Body of pancreas (tissue), 4 donors: ENCODE measurements around the gene POM121L2. TPM values are rescaled to one million over a fixed set of nuclear protein-coding genes. Genes with fewer than 3 reads are reported as not detected.
A peak's percentile ranks its signal among the peaks of the same experiment; 100 is the strongest.

ENCODE experiments used
- ATAC-seq: fragments of 150-250 bp; one replicate; pipeline ENCODE4 v1.9.1; 2016
- DNase-seq, 4 donors: peaks; one replicate each; pipeline ENCODE4 v3.0.0-alpha.2; 2019
- H3K27ac ChIP-seq, 4 donors: fragments of 200-600 bp; sonication (generic); 1 replicate in 3 of 4; 2 replicates in 1 of 4; pipeline versions ENCODE4 v1.5.1 to v1.6.1; 2016 to 2019; ENCODE audit warnings: mild to moderate bottlenecking in 1 of 4, mixed read lengths in 1 of 4, moderate library complexity in 1 of 4
- H3K27me3 ChIP-seq, 2 donors: fragments of 200-600 bp; sonication (generic); one replicate each; pipeline ENCODE4 v1.6.0; 2016; ENCODE audit warnings: mild to moderate bottlenecking in 1 of 2
- H3K36me3 ChIP-seq, 2 donors: fragments of 200-600 bp; sonication (generic); replicated peaks in 1 of 2; 2 replicates each; pipeline ENCODE4 v1.5.1; 2016; ENCODE audit warnings: low read depth in 2 of 2; ENCODE audit not compliant: insufficient read depth in 1 of 2
- H3K4me1 ChIP-seq: fragments of 200-600 bp; sonication (generic); one replicate; pipeline ENCODE4 v1.6.0; 2016
- H3K4me3 ChIP-seq, 2 donors: fragments of 200-600 bp; sonication (generic); 1 replicate in 1 of 2; 2 replicates in 1 of 2; pipeline ENCODE4 v1.5.1; 2016 to 2019
- H3K9me3 ChIP-seq, 3 donors: fragments of 200-600 bp; sonication (generic); 1 replicate in 2 of 3; 2 replicates in 1 of 3; pipeline ENCODE4 v1.5.1; 2016
- CTCF ChIP-seq, 7 experiments: fragments of 450-650 bp in 4 of 7; fragments of 200-600 bp in 3 of 7; sonication (generic) in 3 of 7; IDR thresholded peaks; one replicate each; pipeline ENCODE4 v1.5.1; 2016 to 2019; ENCODE audit warnings: antibody characterized with exemption in 7 of 7
- POLR2A ChIP-seq, 3 donors: fragments of 450-650 bp; IDR thresholded peaks; one replicate each; pipeline ENCODE4 v1.6.1; 2016; ENCODE audit warnings: antibody characterized with exemption in 3 of 3, mild to moderate bottlenecking in 2 of 3
- WGBS, 2 donors: methylation state at CpG; one replicate each; pipeline ENCODE4 v1.1.5; 2017; 5-methylcytosine and 5-hydroxymethylcytosine counted together
- intact Hi-C: fragments of 100-400 bp; cut with DNase I; formaldehyde crosslinking; loops from one replicate; pipeline ENCODE4 v1.15.1; 2023
- total RNA-seq, 2 donors: library from RNA; depleted of rRNA; stranded (reverse); fragments of >200 nt; gene quantifications; one replicate each; pipeline ENCODE4 v1.1.0, GENCODE V29; 2016

POM121L2 gene
- total RNA-seq, 2 donors from 2014 or later = not detected

- Histone ChIP-seq H3K4me1 (no peaks in the 10 kb centered on the region), H3K27ac (no peak overlapping the region), H3K9me3 (no peaks in the 10 kb centered on the region), H3K4me3 (no peak overlapping the region), H3K36me3 (no peaks in the 10 kb centered on the region), H3K27me3 (peaks cover 6 to 42% of the 10 kb centered on the region in 2 donors)
- no peak for DNase-seq
- intact Hi-C loops = no loop called here
- 15 to 17% methylated on average over 10 of the region's 10 CpGs for WGBS, 2 donors
- no peak for ATAC-seq
- TF ChIP-seq POLR2A (IDR thresholded peaks at IDR 0.05) (no peak), CTCF (IDR thresholded peaks at IDR 0.05) (no peak)
Measured at GRCh38 chr6:27290850-27291208, 21.2 kb downstream of the POM121L2 start.

DNA sequence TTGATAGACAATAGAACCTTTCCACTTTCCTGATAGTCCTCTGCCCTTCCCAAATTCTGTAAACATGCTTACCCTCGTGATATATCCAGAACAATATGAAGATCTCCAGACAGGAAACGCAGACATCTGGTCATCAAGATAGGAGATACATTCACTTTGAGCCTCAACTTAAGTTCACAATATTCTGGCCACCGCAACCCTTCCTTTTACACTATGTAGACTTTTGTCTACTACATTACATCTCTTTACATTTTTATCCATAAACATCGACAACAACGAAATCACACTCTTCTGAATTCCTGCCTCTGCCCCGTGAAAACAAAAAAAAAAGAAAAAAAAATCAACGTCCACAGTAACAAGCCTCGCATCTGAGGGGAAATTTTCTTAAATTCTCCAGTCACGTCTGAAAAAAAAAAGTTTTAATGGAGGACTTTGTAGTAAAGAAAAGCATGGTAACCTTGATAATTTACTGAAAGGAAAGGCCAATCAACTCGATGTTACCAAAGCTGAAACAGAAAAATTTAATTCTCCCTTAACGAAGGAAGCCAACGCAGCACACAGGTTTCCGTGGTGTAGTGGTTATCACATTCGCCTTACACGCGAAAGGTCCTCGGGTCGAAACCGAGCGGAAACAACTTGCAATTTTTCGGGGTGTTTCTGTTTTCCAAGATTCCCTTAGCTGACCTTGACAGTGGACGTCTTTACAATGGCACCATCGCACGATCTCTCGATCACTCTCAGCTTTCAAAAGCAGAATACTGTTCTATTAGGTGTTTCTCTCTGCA lies 21.8 kb downstream of the POM121L2 start:
- 5 to 11% methylated on average over 25 of the region's 25 CpGs for WGBS, 2 donors
- intact Hi-C loops = no loop called here

DNA sequence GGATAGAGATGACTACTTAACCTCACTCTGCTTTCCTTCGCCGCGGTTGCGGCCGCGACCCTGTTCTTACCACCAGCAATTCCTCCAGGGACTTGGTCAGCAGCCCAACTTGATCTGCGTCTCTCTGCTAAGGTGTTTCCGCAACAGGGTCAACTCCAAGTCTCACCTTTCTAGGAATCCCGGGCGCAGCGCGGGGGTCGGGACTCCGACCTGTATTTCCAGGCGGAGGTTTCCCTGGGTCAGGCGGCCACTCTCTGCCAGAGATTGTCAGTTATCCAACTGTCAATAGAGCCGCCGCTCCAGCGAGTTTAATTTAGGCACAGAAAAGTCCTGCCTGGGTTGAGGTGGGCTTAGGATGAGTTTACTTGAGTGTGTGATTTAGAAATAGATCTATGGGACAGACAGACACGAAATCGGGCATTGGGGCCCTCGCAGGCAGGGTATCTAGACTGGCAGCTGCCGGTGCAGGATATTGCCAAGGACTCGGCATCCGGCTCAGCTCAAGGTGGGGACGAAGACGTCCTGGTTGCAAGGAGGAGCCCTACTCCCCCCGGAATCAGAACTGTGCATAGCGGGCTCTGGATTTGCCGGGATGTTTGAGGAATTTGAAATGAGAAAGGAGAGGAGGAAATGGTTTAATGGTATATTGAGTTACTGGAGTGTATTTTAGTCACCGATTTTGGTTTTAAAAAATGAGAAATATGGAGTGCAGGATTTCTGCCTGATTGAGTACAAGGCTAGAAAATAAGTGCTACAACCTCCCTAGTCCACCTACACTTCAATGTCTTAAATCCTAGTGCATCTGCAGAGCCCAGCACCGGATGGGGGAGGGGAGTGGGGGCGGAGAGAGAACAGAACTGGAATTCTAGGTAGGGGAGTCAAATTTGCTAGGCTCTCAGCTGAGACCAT lies 23.7 kb downstream of the POM121L2 start:
- 5 to 10% methylated on average over 33 of the region's 33 CpGs for WGBS, 2 donors
- Histone ChIP-seq H3K4me3 (no peak overlapping the region), H3K36me3 (no peaks in the 10 kb centered on the region), H3K4me1 (no peaks in the 10 kb centered on the region), H3K27me3 (peaks cover 0 to 20% of the 10 kb centered on the region in 2 donors), H3K9me3 (peaks cover 0 to 7% (median 0%) of the 10 kb centered on the region in 3 donors), H3K27ac (no peak overlapping the region)
- DNase-seq = no peak
- ATAC-seq = no peak
- TF ChIP-seq POLR2A (IDR thresholded peaks at IDR 0.05) (no peak), CTCF (IDR thresholded peaks at IDR 0.05) (no peak)
- intact Hi-C loops = no loop called here

More for the DNA sequence above, 21.8 kb downstream of the POM121L2 start:
- Histone ChIP-seq H3K9me3 (no peaks in the 10 kb centered on the region), H3K4me1 (no peaks in the 10 kb centered on the region), H3K27ac (no peak overlapping the region), H3K36me3 (no peaks in the 10 kb centered on the region), H3K27me3 (peaks cover 5 to 37% of the 10 kb centered on the region in 2 donors), H3K4me3 (no peak overlapping the region)
- ATAC-seq (no peak), DNase-seq (no peak)
- no peak for TF ChIP-seq POLR2A (IDR thresholded peaks at IDR 0.05)
- no peak for TF ChIP-seq CTCF (IDR thresholded peaks at IDR 0.05)

DNA sequence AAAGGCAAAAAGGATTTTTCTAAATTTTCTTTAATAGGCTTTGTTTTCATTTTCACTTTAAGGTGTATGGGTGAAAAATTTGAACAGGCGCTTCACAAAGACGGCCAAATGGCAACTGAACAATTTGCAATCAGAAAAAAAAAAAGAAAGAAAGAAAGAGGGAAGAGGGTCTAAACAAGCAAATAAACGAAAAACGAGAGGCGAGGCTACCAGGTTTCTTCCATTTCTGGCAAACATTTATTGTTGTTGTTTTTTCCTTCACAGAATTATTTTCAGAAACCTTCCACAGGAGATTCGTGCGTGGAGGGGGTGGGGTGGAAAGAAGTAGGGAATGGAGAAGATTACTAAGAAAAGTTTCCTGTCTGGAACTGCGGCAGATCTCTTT lies 24.3 kb downstream of the POM121L2 start:
- peaks cover 0 to 19% of the 10 kb centered on the region in 2 donors for H3K27me3 ChIP-seq
- TF ChIP-seq POLR2A (IDR thresholded peaks at IDR 0.05) (no peak), CTCF (IDR thresholded peaks at IDR 0.05) (no peak)
- no peaks in the 10 kb centered on the region for H3K36me3 ChIP-seq
- peak overlapping the region in 1 of 2 donors; percentile 5 for H3K4me3 ChIP-seq
- peaks cover 0 to 14% (median 0%) of the 10 kb centered on the region in 3 donors for H3K9me3 ChIP-seq
- H3K27ac ChIP-seq = no peak overlapping the region
- 6% methylated on average over 8 of the region's 8 CpGs for WGBS, 2 donors
- DNase-seq (no peak), ATAC-seq (no peak)
- intact Hi-C loops = no loop called here
- no peaks in the 10 kb centered on the region for H3K4me1 ChIP-seq
